ENCODE results near the gene AP1B1. TPM values are rescaled to one million over a fixed set of nuclear protein-coding genes. Genes with fewer than 3 reads are reported as not detected.

AP1B1 gene
- total RNA-seq, 1 experiment from 2014 or later = 176 TPM

- peak; percentile 47 for DNase-seq (ENCODE audit: low spot score)
Observed at GRCh38 chr22:29313576-29314466, 74.5 kb downstream of the AP1B1 start.

GRCh38 chr22:29313126-29313575, 75.2 kb downstream of the AP1B1 start:
- DNase-seq (ENCODE audit: low spot score) = no peak

GRCh38 chr22:29312218-29313125, 75.9 kb downstream of the AP1B1 start:
- no peak for DNase-seq (ENCODE audit: low spot score)

GRCh38 chr22:29311464-29312217, 76.7 kb downstream of the AP1B1 start:
- DNase-seq (ENCODE audit: low spot score) = no peak

GRCh38 chr22:29310863-29311339, 77.5 kb downstream of the AP1B1 start:
- DNase-seq (ENCODE audit: low spot score) = peak; percentile 99

GRCh38 chr22:29310065-29310862, 78.1 kb downstream of the AP1B1 start:
- peak; percentile 60 for DNase-seq (ENCODE audit: low spot score)

GRCh38 chr22:29309332-29310064, 78.9 kb downstream of the AP1B1 start:
- peak; percentile 67 for DNase-seq (ENCODE audit: low spot score)

GRCh38 chr22:29308791-29309262, 79.5 kb downstream of the AP1B1 start:
- no peak for DNase-seq (ENCODE audit: low spot score)

GRCh38 chr22:29308148-29308790, 80.1 kb downstream of the AP1B1 start:
- DNase-seq (ENCODE audit: low spot score) = no peak

- no peak for DNase-seq (ENCODE audit: low spot score)
Observed at GRCh38 chr22:29307596-29308147, 80.7 kb downstream of the AP1B1 start.

- peak; percentile 84 for DNase-seq (ENCODE audit: low spot score)
Observed at GRCh38 chr22:29306835-29307595, 81.4 kb downstream of the AP1B1 start.

GRCh38 chr22:29306175-29306834, 82.1 kb downstream of the AP1B1 start, which contains the start of gene GAS2L1:
Gene GAS2L1 (plus strand): TSS chr22:29306650. CDS start chr22:29308106, 1,456 bp downstream.
- DNase-seq (ENCODE audit: low spot score) = peak; percentile 83

GRCh38 chr22:29305836-29306174, 82.6 kb downstream of the AP1B1 start:
- no peak for DNase-seq (ENCODE audit: low spot score)

- DNase-seq (ENCODE audit: low spot score) = peak; percentile 52
Observed at GRCh38 chr22:29302681-29303465, 85.5 kb downstream of the AP1B1 start.

- DNase-seq (ENCODE audit: low spot score) = no peak
Observed at GRCh38 chr22:29302402-29302680, 86.0 kb downstream of the AP1B1 start.

GRCh38 chr22:29301716-29302401, 86.5 kb downstream of the AP1B1 start:
- DNase-seq (ENCODE audit: low spot score) = peak; percentile 25

Measured in HT-29 (cell line).